CD4-positive, alpha-beta T cell treated with Interleukin-10 for 1 hour (primary cell): Measurements from ENCODE around the gene PRPF19.
A peak's percentile ranks its signal among the peaks of the same experiment; 100 is the strongest.

Experiments used
- DNase-seq: peaks from one replicate; pipeline ENCODE4 v3.0.0-alpha.2; 2020

Gene PRPF19

DNA sequence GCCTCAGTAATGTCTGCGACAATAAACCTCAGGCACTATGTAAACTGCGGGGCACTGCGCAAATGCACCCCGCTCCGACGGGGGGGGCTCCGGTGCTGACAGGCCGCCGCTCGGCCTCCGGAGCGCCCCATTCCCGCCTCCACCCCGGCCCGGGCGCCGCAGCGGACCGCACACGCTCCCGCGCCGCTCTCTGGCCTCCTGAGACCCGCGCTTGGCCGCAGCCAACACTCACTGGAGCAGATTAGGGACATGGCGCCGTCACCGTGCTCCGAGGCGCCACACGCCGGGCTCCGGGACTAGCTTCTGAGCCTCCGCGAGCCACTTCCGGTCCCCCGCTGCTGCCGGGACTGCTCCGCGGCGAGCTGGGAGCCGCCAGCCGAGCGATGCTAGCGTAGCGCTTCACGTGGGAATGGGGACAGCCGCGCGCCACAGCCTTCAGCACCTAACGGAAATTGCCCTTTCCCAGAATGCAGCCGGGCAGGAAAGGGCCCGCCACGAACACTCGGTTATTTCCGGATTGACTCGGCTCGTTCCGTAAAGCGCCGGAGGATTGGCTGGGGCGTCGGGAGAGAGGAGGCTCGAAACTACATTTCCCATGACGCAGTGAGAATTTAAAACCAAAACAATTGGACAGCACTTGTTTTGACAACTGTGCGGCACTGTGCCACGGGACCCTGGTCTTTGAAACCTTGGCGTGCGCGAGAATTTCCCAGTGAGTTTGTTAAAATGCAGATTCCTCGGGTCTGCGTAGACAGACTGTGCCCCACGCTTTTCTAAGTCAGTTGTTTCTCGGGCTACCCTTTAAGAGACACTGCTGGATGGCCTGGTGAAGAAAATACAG is at the start of gene PRPF19:
Gene PRPF19, minus strand, starts transcription at position 454 of the 841 bp plus-strand sequence. Its CDS starts 203 bp downstream, at position 251.
- DNase-seq: peak; percentile 99

DNA sequence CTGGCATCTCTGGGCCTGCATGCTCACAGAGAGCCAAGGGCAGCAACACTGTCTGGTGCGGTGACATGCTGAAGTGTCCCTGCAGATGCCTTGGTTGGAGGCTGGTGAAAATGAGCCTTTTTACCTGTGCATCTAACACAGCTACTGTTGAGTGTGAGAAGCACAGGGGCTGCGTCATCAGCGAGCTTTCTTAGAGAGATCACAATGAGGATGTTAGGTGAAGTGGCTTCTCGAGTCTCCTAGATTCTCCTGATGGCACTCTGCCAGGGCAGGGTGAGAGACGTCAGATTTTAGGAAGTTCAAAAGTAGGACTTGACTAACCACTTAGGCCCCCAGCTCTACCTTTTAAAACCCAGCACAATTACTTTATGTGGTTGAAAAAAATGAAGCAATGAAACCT is 49.2 kb upstream of the PRPF19 start:
- no peak for DNase-seq

DNA sequence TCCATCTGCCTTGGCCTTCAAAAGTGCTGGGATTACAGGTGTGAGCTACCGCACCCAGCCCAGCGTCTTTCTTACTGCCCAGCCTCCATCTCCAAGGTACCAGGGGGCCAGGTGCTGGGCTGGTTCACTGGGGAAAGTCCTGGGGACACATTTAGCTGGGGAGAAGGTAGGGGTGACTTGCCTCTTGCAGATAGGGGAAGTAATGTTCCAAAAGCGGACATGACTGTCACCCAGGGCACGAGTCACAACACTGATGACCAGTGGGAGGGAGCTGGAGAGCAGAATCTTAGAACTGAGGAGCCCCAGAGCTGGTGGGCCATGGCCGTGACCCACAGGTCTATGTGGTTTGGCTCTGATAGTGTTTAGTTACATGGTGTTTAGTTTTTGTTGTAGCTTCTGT is 48.0 kb upstream of the PRPF19 start:
- DNase-seq: no peak

- no peak for DNase-seq
Observed at GRCh38 chr11:60953781-60954180, 47.4 kb upstream of the PRPF19 start.

DNA sequence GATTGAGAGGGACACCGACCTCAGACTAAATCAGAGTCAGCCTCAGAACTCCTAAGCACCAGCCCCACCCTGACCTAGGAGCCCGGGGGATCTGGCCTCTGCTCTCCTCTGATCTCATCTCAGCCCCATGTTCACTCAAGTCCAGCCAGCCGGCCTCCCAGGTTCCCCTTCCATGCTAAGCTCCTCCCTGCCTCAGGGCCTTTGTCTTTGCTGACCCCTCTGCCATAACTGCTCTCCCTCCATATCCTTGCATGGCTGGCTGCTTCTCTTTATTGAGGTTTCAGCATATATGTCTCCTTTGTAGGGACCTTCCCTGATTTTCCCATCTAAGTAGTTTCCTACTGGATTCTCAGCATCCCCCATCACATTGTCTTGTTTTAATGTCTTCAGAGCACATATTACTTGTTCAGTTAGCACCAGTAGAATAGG is 46.4 kb upstream of the PRPF19 start:
- DNase-seq: no peak

- DNase-seq: peak; percentile 38
Observed at GRCh38 chr11:60951904-60952741, 45.7 kb upstream of the PRPF19 start, which contains the start of gene SLC15A3. Gene SLC15A3 (minus strand): TSS chr11:60952176. CDS start chr11:60951551, 625 bp downstream.

- no peak for DNase-seq
Observed at GRCh38 chr11:60951606-60951903, 45.2 kb upstream of the PRPF19 start.

DNA sequence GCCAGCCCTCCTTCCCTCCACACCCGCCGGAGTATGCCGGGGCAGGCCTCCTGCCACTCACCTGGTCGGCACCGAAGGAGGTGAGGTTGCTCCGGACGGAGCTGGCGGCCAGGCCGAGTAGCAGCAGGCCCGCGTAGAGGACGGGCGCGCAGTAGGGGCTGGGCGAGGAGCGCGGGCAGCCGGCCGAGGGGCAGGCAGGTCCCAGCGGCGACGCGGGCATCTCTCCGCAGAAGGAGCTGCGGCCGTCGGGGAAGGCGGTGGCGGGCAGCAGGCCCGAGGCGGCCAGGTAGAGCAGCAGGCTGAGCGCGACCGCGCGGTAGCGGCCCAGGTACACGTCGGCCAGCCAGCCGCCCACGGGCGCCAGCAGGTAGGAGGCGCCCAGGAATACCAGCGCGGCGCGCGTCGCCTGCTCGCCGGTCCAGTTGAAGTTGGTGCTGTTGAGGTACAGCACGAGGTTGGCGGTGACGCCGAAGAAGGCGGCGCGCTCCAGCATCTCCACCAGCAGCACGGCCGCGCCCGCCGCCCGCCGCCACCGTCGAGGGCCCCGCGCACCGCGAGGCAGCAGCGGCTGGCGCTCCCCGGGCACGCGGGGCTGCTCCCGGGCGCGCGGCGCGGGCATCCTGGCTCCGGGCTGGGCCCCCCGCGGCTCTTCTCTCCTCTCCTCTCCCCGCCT is 44.7 kb upstream of the PRPF19 start:
- DNase-seq: peak; percentile 20

DNA sequence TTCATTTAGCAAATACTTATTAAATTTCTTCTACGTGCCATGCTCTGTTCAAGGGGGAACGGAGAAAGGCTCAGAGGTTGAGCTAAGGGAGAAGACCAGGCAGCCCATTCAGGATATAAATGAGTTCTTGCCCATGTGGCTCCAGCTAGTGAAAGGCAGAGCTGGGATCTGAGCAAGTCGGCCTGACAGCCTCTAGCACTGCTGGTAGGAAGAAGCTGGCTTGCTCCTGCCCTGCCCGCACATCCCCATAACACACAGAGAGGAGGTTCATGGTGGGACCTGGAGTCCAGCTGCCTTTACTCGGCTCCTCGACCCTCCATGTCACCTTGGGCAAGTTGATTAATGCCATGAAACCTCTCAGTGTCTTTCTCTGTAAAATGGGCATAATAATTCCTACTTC is 43.6 kb upstream of the PRPF19 start:
- DNase-seq: no peak

- DNase-seq: no peak
Observed at GRCh38 chr11:60948250-60948649, 41.9 kb upstream of the PRPF19 start.

DNA sequence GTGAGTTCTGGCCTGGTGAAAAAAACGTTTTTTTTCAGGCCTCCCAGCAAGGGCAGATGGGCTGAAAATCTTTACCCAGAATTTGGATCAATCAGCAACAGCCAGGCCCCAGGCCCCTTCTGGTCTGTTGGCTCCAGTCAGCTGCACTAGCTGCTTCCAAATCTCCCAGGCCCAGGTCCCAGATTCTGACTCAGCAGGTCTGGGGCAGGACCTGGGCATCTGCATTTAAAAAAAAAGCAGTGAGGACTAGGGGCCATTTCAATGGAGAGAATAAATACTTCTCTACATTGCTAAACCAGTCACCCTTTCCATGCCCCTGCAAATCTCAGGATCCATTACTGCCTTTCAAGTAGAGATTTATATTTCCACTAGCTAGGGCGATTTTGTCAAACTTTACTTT is 41.3 kb upstream of the PRPF19 start:
- no peak for DNase-seq

GRCh38 chr11:60946601-60947264 is 40.3 kb upstream of the PRPF19 start:
- no peak for DNase-seq

DNA sequence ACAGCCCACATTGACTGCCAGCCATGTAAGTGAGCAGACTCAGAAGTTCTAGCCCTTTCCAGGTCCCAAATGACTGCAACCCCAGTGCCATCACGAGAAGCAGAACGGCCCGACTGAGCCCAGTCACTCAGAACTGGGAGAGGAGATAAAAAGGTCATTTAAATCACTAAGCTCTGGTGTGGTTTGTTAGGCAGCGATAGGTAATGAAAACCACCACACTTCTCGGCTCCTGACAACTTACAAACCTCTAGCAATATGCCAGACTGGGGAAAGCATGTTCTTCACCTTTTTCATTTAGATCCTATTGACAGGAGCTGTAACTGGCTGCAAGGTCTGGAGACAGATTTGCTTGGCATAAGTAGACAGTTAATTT is 38.9 kb upstream of the PRPF19 start:
- no peak for DNase-seq

GRCh38 chr11:60944490-60945294 is 38.3 kb upstream of the PRPF19 start:
- no peak for DNase-seq

DNA sequence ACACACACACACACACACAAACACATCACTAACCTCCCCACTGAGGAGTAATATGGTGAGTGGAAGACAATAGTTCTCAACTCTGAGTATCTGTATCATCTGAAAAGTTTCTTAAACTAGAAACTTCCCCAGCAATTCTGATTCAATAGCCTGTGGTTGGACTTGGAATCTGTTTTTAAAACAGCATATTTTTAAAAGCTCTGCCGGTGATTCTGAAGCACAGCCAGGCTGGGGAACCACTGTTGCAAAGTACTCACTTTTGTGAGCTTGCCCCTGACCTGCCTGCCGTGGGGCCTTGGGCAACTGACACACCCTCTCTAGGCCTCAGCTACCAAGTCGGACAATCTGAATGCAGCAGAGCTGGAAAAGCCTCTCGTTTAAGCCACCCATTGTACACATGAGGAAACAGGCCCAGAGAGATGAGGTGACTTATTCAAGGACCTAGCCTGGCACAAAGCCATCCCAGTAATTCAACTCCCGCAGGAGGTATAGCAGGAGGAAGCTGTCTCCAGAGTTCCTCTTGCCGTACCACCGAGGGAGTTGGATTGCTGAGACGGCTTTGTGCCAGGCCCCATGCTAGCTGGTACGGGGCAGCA is 36.7 kb upstream of the PRPF19 start:
- no peak for DNase-seq

DNA sequence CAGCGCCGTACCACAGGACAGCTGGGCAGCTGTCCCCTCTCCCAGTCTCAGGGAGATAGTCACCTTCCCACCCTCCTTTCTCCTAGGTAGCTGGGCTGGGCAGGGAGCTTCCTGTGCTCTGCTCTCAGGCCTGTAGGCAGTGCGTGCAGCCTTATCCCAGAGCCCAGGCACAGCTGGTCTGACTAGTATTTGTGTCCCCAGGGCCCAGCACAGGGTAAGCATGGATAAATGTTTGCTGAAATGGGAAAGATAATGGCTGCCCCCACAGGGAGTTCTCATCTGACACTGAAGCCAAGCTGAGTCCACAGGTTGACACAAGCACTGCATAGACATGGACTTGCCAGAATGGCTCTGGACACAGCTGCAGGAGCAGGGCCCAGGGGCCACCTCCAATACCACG is 35.8 kb upstream of the PRPF19 start:
- no peak for DNase-seq

- DNase-seq: no peak
Observed at GRCh38 chr11:60941371-60942119, 35.2 kb upstream of the PRPF19 start.

DNA sequence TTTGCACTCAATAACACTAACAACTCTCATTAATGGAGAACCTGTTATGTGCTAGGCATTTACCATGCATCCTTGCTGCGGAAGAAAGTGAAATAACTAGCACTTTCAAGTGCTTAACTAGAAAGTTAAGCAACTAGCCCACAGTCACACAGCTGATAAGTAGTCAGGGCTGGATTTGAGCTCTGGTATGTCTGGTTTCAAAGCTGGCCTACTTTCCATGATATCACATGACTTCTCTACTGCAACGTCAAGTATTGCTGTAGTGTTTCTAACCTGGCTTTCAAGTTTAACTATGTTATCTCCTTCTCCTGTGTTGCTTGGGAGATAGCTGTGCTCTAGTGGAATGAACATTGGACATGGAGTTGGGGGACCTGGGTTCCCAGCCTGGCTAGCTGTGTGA is 33.5 kb upstream of the PRPF19 start:
- no peak for DNase-seq

GRCh38 chr11:60939301-60939700 is 32.9 kb upstream of the PRPF19 start:
- no peak for DNase-seq

- no peak for DNase-seq
Observed at GRCh38 chr11:60938500-60938899, 32.1 kb upstream of the PRPF19 start.

DNA sequence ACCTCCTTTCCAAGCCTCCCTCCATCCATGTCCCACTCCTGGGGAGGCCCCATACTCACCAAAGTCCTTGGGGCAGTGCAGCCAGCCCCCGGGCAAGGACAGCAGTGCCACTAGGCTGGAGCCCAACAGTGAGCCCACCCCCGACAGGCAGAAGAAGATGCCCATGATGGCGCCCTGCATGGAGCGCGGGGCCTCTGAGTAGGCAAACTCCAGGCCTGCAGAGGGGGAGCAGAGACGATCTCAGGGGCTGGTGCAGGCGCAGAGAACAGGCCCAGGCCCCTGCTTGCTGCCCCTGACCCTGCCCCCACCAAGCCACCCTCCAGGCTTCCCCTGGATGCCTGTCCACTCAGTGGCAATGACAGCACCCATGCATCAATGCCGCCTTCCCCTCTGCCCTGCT is 31.4 kb upstream of the PRPF19 start:
- DNase-seq: no peak
